H1 (cell line): ENCODE measurements around the gene GRIP1. TPM values are rescaled to one million over a fixed set of nuclear protein-coding genes. Genes with fewer than 3 reads are reported as not detected.

Experiments used
- CBX5 ChIP-seq: fragments of 300-800, 300-1000 bp; sonication (generic); IDR thresholded peaks from 2 replicates; pipeline ENCODE4 v1.7.1; 2016; ENCODE audit warnings: antibody characterized with exemption, low read length, low read depth
- CHD2 ChIP-seq: IDR thresholded peaks from 2 replicates; pipeline ENCODE4 v1.6.1; 2012; ENCODE audit warnings: low read length, improper control_type of control experiment
- KDM4A ChIP-seq: IDR thresholded peaks from one replicate; pipeline ENCODE4 v1.7.1; 2012; ENCODE audit warnings: low read depth, mild to moderate bottlenecking, moderate library complexity, low read length, inconsistent platforms; ENCODE audit not compliant: severe bottlenecking
- NANOG ChIP-seq: IDR thresholded peaks from 2 replicates; pipeline ENCODE4 v1.6.1; 2011; ENCODE audit warnings: low read length, low read depth, mild to moderate bottlenecking, inconsistent platforms; ENCODE audit not compliant: insufficient read depth, poor library complexity, severe bottlenecking
- RAD21 ChIP-seq, 2 experiments: IDR thresholded peaks in 1 of 2; conservative IDR thresholded peaks in 1 of 2; 2 replicates each; pipeline ENCODE4 v1.6.1; 2011; ENCODE audit warnings: low read depth in 2 of 2, low read length in 2 of 2, improper control_type of control experiment in 1 of 2, inconsistent platforms in 1 of 2, mild to moderate bottlenecking in 1 of 2, moderate library complexity in 1 of 2
- TBP ChIP-seq: IDR thresholded peaks from 2 replicates; pipeline ENCODE4 v1.6.1; 2011; ENCODE audit warnings: low read depth, low read length, improper control_type of control experiment
- polyA plus RNA-seq, 7 experiments: library from polyadenylated mRNA; depleted of rRNA in 3 of 7; stranded (reverse) in 5 of 7; unstranded in 2 of 7; fragments of >200 nt in 5 of 7; fragments of 200-250 nt in 2 of 7; gene quantifications; 1 replicate in 5 of 7; 2 replicates in 1 of 7; 4 replicates in 1 of 7; pipeline versions ENCODE4 v1.2.1 to v1.2.3, GENCODE V29; 2011 to 2013; ENCODE audit warnings: missing spikeins in 2 of 7, mixed read lengths in 2 of 7
- total RNA-seq: library from RNA; stranded (reverse); fragmentation: NEBNext Ultra II Directional; extraction: Animal tissue kit (Norgen Biotek cat#: 25700); gene quantifications from 2 replicates; pipeline ENCODE4 v1.2.1, GENCODE V29; 2021
- TF ChIP-seq, protein P1 (sequence below): fragments of 300-600 bp; sonication (generic); IDR thresholded peaks from 2 replicates; pipeline ENCODE4 v1.7.1; 2012; ENCODE audit warnings: low read length, moderate library complexity, mild to moderate bottlenecking, inconsistent platforms; ENCODE audit not compliant: insufficient replicate concordance

GRIP1 gene
- total and polyA plus RNA-seq, 2 of the 8 experiments (the other 6 are each of a cell fraction or from before 2014, with no cell fraction given) = 4.5 to 27.3 TPM

DNA sequence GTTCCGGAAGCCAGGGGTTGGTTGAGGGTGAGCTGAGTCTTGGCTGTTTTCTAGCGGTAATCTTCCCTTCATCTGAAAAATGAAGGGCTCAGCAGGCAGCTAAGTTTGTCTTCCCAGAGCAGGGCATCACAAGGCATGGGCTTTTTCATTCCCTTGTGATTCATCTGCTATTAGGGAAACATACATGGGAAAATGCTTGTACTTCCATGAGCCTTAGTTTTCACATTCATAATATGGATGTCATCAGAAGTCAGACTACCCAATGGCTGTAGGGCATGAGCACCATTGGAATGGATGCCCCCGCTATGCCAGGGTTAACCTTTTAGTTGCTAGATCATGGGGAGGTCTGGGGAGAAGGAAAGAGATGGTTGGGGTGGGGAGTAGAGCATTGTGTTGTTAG, 357.9 kb downstream of the GRIP1 start (continued):
- TF ChIP-seq, protein P1, sequence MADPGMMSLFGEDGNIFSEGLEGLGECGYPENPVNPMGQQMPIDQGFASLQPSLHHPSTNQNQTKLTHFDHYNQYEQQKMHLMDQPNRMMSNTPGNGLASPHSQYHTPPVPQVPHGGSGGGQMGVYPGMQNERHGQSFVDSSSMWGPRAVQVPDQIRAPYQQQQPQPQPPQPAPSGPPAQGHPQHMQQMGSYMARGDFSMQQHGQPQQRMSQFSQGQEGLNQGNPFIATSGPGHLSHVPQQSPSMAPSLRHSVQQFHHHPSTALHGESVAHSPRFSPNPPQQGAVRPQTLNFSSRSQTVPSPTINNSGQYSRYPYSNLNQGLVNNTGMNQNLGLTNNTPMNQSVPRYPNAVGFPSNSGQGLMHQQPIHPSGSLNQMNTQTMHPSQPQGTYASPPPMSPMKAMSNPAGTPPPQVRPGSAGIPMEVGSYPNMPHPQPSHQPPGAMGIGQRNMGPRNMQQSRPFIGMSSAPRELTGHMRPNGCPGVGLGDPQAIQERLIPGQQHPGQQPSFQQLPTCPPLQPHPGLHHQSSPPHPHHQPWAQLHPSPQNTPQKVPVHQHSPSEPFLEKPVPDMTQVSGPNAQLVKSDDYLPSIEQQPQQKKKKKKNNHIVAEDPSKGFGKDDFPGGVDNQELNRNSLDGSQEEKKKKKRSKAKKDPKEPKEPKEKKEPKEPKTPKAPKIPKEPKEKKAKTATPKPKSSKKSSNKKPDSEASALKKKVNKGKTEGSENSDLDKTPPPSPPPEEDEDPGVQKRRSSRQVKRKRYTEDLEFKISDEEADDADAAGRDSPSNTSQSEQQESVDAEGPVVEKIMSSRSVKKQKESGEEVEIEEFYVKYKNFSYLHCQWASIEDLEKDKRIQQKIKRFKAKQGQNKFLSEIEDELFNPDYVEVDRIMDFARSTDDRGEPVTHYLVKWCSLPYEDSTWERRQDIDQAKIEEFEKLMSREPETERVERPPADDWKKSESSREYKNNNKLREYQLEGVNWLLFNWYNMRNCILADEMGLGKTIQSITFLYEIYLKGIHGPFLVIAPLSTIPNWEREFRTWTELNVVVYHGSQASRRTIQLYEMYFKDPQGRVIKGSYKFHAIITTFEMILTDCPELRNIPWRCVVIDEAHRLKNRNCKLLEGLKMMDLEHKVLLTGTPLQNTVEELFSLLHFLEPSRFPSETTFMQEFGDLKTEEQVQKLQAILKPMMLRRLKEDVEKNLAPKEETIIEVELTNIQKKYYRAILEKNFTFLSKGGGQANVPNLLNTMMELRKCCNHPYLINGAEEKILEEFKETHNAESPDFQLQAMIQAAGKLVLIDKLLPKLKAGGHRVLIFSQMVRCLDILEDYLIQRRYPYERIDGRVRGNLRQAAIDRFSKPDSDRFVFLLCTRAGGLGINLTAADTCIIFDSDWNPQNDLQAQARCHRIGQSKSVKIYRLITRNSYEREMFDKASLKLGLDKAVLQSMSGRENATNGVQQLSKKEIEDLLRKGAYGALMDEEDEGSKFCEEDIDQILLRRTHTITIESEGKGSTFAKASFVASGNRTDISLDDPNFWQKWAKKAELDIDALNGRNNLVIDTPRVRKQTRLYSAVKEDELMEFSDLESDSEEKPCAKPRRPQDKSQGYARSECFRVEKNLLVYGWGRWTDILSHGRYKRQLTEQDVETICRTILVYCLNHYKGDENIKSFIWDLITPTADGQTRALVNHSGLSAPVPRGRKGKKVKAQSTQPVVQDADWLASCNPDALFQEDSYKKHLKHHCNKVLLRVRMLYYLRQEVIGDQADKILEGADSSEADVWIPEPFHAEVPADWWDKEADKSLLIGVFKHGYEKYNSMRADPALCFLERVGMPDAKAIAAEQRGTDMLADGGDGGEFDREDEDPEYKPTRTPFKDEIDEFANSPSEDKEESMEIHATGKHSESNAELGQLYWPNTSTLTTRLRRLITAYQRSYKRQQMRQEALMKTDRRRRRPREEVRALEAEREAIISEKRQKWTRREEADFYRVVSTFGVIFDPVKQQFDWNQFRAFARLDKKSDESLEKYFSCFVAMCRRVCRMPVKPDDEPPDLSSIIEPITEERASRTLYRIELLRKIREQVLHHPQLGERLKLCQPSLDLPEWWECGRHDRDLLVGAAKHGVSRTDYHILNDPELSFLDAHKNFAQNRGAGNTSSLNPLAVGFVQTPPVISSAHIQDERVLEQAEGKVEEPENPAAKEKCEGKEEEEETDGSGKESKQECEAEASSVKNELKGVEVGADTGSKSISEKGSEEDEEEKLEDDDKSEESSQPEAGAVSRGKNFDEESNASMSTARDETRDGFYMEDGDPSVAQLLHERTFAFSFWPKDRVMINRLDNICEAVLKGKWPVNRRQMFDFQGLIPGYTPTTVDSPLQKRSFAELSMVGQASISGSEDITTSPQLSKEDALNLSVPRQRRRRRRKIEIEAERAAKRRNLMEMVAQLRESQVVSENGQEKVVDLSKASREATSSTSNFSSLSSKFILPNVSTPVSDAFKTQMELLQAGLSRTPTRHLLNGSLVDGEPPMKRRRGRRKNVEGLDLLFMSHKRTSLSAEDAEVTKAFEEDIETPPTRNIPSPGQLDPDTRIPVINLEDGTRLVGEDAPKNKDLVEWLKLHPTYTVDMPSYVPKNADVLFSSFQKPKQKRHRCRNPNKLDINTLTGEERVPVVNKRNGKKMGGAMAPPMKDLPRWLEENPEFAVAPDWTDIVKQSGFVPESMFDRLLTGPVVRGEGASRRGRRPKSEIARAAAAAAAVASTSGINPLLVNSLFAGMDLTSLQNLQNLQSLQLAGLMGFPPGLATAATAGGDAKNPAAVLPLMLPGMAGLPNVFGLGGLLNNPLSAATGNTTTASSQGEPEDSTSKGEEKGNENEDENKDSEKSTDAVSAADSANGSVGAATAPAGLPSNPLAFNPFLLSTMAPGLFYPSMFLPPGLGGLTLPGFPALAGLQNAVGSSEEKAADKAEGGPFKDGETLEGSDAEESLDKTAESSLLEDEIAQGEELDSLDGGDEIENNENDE = no peak
- TF ChIP-seq NANOG = no peak
- no peak for TF ChIP-seq RAD21 (IDR thresholded peaks at IDR 0.05 in 1 of 2, conservative IDR thresholded peaks at IDR 0.05 in 1 of 2; ENCODE audit: low read depth in 2 of 2, low read length in 2 of 2)
- TF ChIP-seq KDM4A = no peak
- TF ChIP-seq TBP = no peak
- TF ChIP-seq CHD2 = no peak
- TF ChIP-seq CBX5 = no peak
